ENCODE results near the gene PODXL2. TPM values are rescaled to one million over a fixed set of nuclear protein-coding genes. Genes with fewer than 3 reads are reported as not detected.

Gene PODXL2
- total RNA-seq, 4 donors from 2014 or later, result 9.7 to 18.9 (median 15.9) TPM

Small RNA genes within 50 kb of the gene (small RNA-seq; reads per million reads assigned to genes)
- 0 to 0.55 (median 0.07) reads per million in 4 donors for gene MIR7976

Other genes with a start within 250 kb of the PODXL2 start
- gene TPRA1, start 38.5 kb upstream of the PODXL2 start, total RNA-seq, result 10 to 100 TPM; 16.1 to 29.8 (median 21.1) TPM
- 10 to 100 TPM in 1 of 4 donors, 1 to 10 TPM in 2, not detected in 1; 4.3 to 16.7 (median 9.6) TPM for gene MCM2, start 30.8 kb upstream of the PODXL2 start, total RNA-seq
- 10 to 100 TPM; 29.6 to 80.4 (median 45.8) TPM for gene ABTB1, start 43.8 kb downstream of the PODXL2 start, total RNA-seq
- gene MGLL, start 193.3 kb downstream of the PODXL2 start, total RNA-seq, result 100 to 1,000 TPM; 150 to 329 (median 294) TPM

Data from transverse colon (tissue), 4 donors.